ELF-1 (cell line): ENCODE measurements around the gene PMS1.

Experiments
- DNase-seq: peaks from one replicate; pipeline ENCODE4 v3.0.0-alpha.2; 2016; ENCODE audit warnings: low read depth, low spot score

Gene PMS1

DNA sequence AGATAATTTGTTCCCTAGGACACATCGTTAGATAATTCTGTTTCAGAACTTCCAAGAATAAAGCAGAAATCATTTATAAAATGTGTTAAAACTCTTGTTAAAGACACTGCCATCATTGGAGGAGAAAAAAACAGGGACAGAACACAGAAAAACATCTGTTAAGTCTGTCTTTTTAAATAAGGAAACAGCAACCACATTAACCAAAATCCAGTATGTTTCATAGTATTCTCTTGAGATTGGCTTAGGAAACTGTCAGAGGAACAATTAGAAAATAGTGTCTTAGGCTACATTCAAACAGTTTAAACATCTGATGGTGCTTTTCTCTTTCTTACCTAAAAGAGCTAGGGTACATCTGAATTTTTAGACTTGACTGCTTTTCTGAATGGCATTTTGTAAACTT, 81.6 kb downstream of the PMS1 start:
- no peak for DNase-seq

DNA sequence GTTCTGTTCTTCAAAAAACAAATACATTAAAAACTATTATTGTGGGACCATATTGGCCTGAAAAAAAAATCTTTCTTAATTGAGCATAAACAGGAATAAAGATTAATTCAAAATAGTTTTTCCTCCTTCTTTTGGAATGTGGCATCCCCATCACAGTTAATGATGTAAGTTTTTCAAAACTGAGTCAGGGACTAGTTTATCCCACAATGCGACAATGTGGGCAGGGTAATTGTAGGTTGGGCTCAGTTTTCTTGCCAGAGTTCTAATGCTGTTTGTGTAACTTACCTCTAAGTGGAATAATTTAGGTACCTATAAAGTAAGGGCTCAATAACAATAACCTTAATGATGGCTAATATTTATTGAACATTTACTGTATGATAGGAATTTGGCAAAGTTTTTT, 82.0 kb downstream of the PMS1 start:
- DNase-seq, result no peak

DNA sequence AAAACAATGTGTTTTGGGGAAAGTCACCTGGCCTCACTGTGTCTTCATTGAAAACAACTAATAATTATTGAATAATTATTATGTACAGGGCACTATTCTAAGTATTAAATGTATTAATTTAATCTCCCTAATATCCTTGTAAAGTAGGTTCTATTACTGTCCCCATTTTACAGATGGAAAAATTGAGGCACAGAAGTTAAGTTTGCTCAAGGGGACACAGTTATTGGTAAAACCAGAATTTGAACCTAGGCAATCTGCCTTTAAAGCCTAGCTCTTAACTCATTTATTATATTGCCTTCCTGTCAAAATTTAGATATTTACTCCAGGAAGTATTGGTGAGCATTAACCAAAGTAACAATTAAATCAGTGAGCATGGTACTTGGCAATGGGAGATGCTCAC, 84.6 kb downstream of the PMS1 start:
- no peak for DNase-seq

DNA sequence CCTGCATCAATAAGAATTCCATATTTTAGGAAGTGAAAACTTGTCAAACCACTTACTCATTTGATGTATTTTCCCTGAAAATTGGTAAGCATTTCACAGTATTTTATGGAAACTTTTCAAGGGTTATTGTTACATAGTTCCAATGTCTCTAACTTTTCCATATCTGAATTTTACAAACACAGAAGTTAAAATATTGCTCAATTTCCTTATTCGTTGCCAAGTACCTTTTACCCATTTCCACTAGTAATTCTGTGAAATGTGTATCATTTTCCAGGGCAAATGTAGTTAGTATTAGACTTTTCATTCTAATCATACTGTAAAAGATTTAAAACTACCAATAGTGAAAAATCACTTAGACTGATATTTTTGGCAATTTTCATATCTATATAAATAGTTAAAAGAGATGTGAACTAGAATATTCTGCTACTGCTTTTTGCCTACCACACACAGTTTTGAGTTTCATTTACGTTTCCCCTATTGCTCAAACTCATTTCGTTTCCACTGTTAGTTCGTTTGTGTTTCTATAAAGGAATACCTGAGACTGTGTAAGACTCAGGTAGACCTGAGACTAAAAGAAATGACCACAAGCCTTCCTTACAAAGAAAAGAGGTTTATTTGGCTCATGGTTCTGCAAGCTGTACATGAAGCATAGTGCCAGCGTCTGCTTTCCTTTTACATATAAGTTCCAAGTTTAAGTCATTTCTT, 86.3 kb downstream of the PMS1 start:
- DNase-seq, result no peak

DNA sequence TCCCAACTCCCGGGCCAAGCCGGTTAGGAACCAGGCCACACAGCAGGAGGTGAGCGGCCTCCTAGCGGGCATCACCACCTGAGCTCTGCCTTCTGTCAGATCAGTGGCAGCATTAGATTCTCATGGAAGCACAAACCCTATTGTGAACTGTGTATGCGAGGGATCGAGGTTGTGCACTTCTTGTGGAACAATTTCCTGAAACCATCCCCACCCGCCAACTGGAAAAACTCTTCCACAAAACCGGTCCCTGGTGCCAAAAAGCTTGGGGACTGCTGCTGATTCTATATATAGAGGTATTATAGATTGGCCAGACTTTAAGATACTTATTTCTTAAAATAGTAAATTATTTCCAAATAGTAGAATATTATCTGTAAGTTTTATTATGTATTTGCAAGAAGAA, 89.4 kb downstream of the PMS1 start:
- no peak for DNase-seq

DNA sequence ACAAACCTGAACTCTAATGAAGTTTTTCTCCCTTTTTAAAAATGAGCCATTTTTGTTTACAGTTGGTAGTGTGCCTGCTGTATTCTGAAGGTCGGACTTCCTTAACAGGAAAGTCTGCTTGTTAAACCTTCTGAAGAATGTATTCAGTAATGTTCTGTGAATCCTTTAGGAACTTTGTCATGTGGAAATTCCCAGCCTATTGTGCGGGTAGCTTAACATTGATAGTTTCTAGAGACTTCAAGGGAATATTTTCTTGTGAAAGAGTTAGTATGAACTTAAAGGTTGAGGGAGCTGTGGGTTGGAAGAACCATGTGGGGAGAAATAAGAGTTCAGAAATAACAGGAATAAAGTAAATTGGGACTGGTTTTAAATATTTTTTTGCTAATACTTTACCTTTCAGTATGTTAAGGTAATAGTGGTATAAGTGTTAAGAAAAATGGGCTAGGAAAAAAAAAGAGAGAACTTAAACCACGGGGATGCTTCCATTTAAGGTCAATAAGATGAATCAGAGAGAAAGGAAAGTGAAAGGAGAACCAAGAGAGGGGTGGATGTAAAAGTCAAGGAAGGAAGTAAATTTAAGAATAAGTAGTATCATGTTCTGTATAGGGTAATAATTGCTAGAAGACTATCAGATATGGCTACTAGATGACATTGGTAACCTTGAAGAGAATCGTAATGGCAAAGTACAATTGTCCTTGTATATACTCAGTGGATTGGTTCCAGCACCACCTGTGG, 90.5 kb downstream of the PMS1 start:
- no peak for DNase-seq

DNA sequence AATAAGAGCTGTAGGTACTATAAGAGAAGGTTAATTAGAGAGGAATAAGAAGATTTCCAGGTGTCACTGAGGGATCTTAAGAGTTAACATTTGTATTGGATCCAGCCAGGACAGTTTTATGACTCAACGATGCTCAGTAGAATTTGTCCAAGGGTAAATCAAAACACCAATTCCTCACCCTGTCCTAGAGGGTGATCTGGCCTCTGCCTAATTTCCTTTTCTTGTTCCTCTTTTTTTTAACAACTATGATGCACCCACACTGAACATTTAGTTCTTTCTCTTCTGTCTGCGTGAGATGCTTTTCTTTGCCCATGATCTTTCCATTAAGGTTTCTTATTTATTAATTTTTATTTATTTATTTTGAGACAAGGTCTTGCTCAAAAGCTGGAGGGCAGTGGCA, 92.0 kb downstream of the PMS1 start:
- DNase-seq, result no peak

DNA sequence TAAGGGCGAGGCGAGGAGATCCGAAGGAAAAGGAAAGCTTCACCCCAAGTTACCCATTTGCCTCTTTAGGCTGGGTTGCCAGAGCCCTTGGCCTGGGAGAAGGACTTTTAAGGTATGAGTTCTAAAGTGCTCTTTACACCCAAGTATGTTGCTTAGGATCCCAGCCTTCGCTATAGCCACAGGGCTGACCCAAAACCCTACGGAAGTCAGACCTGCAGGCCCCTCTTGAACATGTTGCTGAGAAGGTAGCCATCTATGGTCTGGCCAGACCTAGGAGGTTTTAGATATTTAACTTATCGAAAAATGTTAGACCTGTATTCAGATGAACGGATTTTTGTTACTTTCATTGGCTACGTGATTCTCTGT, 95.4 kb downstream of the PMS1 start:
- no peak for DNase-seq

DNA sequence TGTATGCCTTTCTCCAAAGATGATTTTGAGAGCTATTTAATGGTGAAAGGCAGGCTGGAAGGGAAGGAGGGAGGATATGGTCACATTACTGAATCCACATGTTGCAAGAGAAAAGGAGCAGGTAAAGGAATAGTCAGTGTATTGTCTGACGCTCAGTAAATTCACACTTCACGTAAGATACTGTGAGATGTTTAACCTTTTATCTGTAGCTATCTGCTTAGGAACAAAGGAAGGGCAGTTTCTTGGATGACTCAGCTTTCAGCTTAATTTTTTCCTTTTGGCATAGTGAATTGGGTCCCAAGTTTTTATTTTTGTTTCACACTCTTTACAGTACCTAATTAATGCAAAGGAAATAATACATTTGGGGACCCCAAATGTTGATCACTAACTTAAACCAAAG, 96.2 kb downstream of the PMS1 start:
- no peak for DNase-seq

DNA sequence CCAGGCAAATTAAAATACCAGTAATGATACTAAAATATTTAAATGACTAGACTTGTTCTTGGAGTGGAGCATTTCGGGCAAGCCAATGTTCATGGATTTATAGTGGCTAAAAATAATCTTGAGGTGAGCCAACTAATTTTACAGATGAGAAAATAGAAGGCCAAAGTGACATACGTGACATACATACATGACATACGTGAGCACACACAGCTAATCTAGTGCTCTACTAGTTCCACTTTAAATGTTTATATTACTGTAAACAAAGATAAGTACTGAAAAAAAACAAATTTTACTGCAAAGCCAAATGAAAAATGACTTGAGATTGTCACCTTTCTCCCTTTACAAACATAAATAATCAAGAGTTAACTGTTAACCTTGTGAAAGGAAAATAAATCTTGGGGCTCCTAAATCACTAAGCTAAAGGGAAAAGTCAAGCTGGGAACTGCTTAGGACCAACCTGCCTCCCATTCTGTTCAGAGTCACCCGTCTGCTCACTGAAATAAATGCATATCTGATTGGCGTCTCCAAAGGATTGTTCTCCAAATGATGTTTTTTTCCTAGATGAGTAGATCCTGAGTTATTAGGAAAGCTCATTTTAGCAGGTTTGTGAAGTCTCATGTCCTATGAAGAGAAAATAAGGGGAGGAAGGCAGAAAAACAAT, 96.7 kb downstream of the PMS1 start:
- no peak for DNase-seq

DNA sequence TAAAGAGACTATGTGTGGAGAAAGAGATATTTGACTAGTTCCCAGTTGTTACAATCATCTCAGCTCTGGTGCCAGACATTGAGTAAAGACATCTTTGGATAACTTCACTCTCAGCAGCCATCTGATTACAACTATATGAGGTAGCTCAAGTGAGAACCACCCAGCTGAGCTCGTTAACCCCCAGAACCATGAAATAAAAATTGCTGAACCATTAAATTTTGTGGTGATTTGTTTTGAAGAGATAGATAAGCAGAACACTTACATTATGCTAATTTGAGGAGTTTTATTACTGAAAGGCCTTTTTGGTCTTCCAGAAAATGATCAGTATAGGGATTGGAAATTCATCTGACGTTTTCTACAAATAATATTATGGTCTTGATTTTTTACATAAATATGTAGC, 101.1 kb downstream of the PMS1 start:
- no peak for DNase-seq

DNA sequence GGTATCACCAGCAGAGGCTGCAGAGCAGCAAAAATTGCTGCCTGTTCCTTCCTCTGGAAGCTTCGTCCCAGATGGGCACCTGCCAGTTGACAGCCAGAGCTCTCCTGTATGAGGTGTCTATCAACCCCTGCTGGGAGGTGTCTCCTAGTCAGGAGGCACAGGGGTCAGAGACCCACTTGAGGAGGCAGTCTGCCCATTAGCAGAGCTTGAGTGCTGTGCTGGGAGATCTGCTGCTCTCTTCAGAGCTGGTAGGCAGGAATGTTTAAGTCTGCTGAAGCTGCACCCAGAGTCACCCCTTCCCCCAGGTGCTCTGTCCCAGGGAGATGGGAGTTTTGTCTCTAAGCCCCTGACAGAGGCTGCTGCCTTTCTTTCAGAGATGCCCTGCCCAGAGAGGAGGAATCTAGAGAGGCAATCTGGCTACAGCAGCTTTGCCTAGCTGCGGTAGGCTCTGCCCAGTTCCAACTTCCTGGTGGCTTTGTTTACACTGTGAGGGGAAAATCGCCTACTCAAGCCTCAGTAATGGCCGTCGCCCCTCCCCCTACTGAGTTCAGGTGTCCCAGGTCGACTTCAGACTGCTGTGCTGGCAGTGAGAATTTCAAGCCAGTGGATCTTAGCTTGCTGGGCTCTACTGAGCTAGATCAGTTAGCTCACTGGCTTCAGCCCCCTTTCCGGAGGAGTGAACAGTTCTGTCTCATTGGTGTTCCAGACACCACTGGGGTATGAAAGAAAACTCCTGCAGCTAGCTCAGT, 108.5 kb downstream of the PMS1 start:
- DNase-seq, result peak; percentile 29

DNA sequence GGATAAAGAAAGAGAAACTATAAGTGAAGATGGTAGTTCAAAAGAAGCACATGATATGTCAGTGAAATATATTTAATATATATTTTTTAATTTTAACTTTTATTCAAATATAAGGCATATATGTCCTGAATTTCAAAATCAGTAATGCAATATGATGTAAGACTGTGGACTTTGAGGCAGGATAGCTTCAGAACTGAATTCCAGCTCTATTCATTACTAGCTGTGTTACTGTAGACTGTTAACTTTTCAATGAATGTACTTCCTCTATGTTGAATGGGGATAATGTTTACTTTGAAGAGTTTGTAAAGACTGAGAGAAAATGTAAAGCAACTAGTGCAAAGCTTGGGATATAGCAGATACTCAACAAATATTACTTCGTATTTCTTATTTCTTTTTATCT, 112.6 kb downstream of the PMS1 start:
- no peak for DNase-seq

DNA sequence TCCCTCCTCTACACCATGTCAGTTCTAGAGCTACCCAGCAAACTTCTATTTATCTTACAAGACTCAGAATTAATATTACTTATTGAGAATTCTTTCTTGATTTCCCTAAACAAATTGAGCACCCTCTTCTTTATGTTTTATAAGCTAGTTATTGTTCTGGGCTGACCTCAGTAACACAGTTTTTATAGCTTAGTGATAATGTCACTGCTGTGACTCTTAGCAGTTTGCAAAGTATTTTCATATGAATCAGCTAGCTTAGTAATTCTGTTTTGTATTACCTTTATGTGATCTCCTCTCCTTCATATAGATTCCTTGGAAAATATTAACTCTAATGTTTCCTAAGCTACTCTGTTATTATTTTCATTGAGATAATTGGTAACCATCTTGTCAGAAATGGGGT, 114.9 kb downstream of the PMS1 start:
- DNase-seq, result no peak

DNA sequence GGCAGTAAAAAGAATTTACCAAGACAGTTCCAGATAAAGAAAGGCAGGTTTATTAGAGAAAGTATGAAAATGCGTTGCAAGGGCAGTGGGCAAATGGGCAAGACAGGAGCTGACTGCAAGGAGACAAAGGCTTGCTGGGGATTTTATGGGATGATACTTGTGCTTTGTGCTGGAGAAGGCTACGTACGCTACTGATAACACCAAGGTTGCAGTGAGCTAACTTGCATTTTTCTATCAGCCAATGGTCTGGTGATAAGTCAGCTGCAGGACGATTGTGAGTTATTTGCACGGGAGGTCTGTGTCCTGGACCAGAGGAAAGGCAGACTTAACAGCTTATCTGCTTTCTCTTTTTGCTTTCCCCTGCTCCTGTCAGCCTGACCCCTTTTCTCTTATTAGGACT, 116.5 kb downstream of the PMS1 start:
- DNase-seq, result peak; percentile 23

DNA sequence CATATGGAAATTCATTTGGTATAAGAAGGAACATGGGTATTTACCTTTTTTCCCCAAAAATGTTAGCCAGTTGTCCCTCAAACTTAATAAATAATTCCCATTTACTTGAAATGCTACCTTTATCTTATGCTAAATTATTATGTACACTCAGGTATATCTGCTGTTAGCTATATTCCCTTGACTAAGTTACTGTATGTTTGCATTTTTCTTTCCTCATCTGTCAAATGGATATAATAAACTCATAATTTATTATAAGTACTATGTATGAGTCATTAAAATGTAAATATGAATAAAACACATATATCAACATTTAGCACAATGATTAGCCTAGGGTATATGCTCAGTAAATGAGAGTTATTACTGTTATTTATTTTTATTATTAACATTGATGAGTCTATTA, 117.4 kb downstream of the PMS1 start:
- no peak for DNase-seq

DNA sequence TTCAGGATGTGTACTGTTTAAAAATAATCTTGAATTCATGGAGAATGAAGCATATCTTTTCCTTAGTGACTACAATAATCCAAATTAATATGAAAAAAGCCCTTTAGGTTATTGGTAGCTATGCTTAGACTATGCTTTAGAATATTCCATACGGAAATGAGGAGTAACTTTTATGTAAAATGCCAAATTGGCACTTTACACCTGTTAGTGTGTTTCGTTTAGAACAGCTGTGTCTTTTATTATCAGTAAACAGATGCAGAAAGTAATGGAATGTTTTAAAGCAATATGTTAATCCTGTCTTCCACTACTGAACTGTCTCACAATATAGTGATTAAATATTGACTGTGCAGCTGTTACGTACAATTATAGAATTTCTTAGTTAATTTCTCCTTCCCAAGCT, 129.6 kb downstream of the PMS1 start:
- DNase-seq, result no peak

DNA sequence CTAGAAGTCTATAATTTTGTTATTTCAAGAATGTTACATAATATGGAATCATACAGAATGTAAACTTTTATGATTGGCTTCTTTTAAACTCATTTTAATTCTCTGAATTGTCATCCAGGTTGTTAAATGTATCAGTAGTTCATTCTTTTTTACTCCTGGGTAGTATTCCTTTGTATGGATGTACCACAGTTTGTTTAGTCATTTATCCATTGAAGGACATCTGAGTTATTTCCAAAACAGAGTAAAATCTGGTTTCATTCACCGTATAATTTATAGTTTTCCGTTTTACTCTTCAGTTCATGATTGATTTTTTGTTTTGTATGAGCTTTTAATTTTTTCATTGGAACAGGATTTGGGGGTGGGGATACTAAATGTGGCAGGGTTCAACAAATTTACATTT, 132.4 kb downstream of the PMS1 start:
- no peak for DNase-seq
